ENCODE results near the gene ERVV-1. TPM values are rescaled to one million over a fixed set of nuclear protein-coding genes. Genes with fewer than 3 reads are reported as not detected.

Gene ERVV-1
- total RNA-seq, 2 experiments from 2014 or later: not detected

- CTCF ChIA-PET: no interaction called here
- peaks cover 2% of the 10 kb centered on the region for H3K4me1 Mint-ChIP-seq
- H3K27ac Mint-ChIP-seq: no peak overlapping the region
- H3K36me3 Mint-ChIP-seq (ENCODE audit: low read depth): peaks cover 12% of the 10 kb centered on the region
- H3K4me3 Mint-ChIP-seq: no peak overlapping the region
- POLR2A ChIA-PET: no interaction called here
- H3K9me3 Mint-ChIP-seq: peaks cover 32% of the 10 kb centered on the region
- no peaks in the 10 kb centered on the region for H3K27me3 Mint-ChIP-seq
- DNase-seq: no peak
Observed at GRCh38 chr19:53041366-53041765, 27.6 kb downstream of the ERVV-1 start.

DNA sequence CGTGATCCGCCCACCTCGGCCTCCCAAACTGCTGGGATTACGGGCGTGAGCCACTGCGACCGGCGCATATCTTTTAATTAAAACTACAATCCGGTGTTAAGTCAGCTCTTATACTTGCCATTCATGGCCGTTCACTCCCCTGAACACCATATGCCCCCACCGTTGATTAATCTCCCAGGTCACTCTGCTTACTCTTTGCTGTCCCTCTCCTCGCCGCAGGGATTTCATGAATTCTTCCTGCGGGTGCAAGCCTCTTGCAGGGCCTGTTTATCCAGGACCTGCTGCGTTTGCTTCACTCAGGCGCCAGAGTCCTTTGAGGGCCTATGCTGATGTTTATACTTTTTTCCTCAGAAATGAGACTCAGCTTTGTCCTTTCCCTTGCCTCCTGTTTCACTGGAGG, 31.8 kb downstream of the ERVV-1 start:
- H3K27me3 Mint-ChIP-seq: no peaks in the 10 kb centered on the region
- no peak overlapping the region for H3K4me3 Mint-ChIP-seq
- CTCF ChIA-PET: no interaction called here

DNA sequence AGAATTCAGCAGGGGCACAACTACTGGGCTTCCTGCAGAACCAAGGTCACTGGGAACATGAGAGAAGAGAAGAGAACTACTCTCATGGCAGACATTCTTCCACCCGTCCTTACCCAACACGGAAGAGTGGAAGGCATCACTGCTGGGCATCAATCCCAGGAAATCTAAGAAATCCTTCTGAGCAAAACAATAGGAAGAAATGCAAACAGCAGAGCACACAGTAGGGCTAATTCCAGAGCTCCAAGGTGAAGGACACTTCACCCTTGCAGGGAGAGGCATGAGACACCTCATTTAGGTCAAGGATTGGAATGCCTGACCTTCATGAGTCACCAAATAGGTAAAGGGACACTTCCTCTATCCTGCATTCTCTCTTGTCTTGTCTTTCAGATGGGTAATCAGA, 33.7 kb downstream of the ERVV-1 start:
- Mint-ChIP-seq H3K4me3 (no peak overlapping the region), H3K27ac (no peak overlapping the region), H3K4me1 (no peaks in the 10 kb centered on the region), H3K36me3 (ENCODE audit: low read depth) (no peaks in the 10 kb centered on the region), H3K9me3 (peaks cover 29% of the 10 kb centered on the region), H3K27me3 (no peaks in the 10 kb centered on the region)
- POLR2A ChIA-PET: no interaction called here
- DNase-seq: no peak
- CTCF ChIA-PET: interaction anchor here (0.6 kb wide), 1 partner anchor 102 kb away, joined by 10 read pairs; no protein-coding TSS in a partner anchor

More for the DNA sequence above, 31.8 kb downstream of the ERVV-1 start:
- Mint-ChIP-seq H3K36me3 (ENCODE audit: low read depth) (no peaks in the 10 kb centered on the region), H3K9me3 (peaks cover 26% of the 10 kb centered on the region), H3K4me1 (no peaks in the 10 kb centered on the region), H3K27ac (no peak overlapping the region)
- POLR2A ChIA-PET: no interaction called here
- DNase-seq: no peak

- Mint-ChIP-seq H3K27me3 (peaks cover 3% of the 10 kb centered on the region), H3K9me3 (peaks cover 44% of the 10 kb centered on the region), H3K36me3 (ENCODE audit: low read depth) (peaks cover 8% of the 10 kb centered on the region), H3K4me3 (no peak overlapping the region), H3K27ac (peak overlapping the region; percentile 1), H3K4me1 (peaks cover 5% of the 10 kb centered on the region)
- ChIA-PET CTCF (no interaction called here), POLR2A (no interaction called here)
- no peak for DNase-seq
Observed at GRCh38 chr19:53055117-53055516, 41.4 kb downstream of the ERVV-1 start.

DNA sequence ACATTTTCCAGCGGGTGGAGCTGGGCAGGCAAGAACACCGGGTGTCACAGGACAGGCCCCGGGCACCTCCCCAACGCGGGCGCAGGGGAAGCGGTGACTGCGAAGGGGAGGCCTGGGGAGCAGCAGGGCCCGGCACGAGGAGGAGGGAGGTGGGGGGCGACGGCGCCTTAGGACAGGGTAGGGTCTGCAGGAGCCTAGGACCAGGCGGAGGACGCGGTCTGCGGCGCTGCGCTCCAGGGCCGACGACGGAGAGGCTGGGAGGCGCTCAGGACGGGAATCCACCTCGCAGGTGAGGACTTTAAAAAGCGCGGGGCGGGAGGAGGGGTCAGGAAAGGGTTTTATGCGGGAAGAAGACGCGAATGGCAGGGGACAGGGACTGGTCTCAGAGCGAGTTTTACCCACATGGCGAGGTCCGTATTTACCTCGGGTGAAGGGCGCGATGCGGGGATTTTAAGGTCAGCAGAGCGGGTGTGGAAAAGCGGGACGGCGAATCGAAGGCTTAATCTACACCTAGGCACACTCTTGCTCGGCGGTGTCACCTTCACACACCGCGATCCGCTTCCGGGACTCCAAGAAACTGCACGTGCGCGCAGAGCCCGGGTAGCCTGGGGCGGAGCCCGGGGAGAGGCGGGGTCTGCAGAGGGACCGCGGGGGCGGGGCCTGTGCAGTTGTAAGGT, 44.3 kb downstream of the ERVV-1 start:
- Mint-ChIP-seq H3K27ac (no peak overlapping the region), H3K27me3 (peaks cover 3% of the 10 kb centered on the region), H3K36me3 (ENCODE audit: low read depth) (peaks cover 21% of the 10 kb centered on the region), H3K4me1 (peaks cover 5% of the 10 kb centered on the region), H3K4me3 (peak overlapping the region; percentile 40), H3K9me3 (peaks cover 50% of the 10 kb centered on the region)
- DNase-seq: peak; percentile 22
- ChIA-PET POLR2A (no interaction called here), CTCF (no interaction called here)

Other genes starting within 250 kb of the ERVV-1 start
- 10 to 100 TPM; 17.5 to 20.8 TPM for gene ZNF600, start 227.1 kb upstream of the ERVV-1 start, total RNA-seq
- 10 to 100 TPM; 23.8 to 24.9 TPM for gene ZNF28, start 192.3 kb upstream of the ERVV-1 start, total RNA-seq
- gene ZNF468, start 156.3 kb upstream of the ERVV-1 start, total RNA-seq: 10 to 100 TPM; 15.9 to 16.3 TPM
- 10 to 100 TPM; 10.9 TPM for gene ZNF320, start 116.3 kb upstream of the ERVV-1 start, total RNA-seq
- 1 to 10 TPM; 7.7 to 7.8 TPM for gene ZNF888, start 90.5 kb upstream of the ERVV-1 start, total RNA-seq
- gene ZNF816, start 51.0 kb upstream of the ERVV-1 start, total RNA-seq: 10 to 100 TPM; 14.0 to 14.5 TPM
- not detected for gene ERVV-2, start 30.8 kb downstream of the ERVV-1 start, total RNA-seq
- gene ZNF160, start 89.5 kb downstream of the ERVV-1 start, total RNA-seq: 10 to 100 TPM; 40.2 to 42.9 TPM
- 1 to 10 TPM; 1.3 to 1.9 TPM for gene ZNF415, start 119.0 kb downstream of the ERVV-1 start, total RNA-seq
- gene ZNF347, start 145.1 kb downstream of the ERVV-1 start, total RNA-seq: 10 to 100 TPM; 11.7 to 12.3 TPM
- 1 to 10 TPM; 4.0 to 5.0 TPM for gene ZNF665, start 179.4 kb downstream of the ERVV-1 start, total RNA-seq
- gene ZNF677, start 241.0 kb downstream of the ERVV-1 start, total RNA-seq: 1 to 10 TPM; 8.6 to 8.8 TPM
- not detected for gene VN1R2, start 244.4 kb downstream of the ERVV-1 start, total RNA-seq

Measured in activated CD4-positive, alpha-beta T cell treated with anti-CD3 and anti-CD28 coated beads, Interleukin-2, amount 10 ng/mL, durations not matched to agents 7 days and 5 days (primary cell).